Measurements from ENCODE around the gene MORN5.

MORN5 gene

GRCh38 chr9:122197426-122197825 is 37.7 kb downstream of the MORN5 start:
- no peak overlapping the region for H3K4me3 ChIP-seq (ENCODE audit: low read depth, low read length)
- DNase-seq (ENCODE audit: low read depth), result no peak
- TF ChIP-seq, protein P1, sequence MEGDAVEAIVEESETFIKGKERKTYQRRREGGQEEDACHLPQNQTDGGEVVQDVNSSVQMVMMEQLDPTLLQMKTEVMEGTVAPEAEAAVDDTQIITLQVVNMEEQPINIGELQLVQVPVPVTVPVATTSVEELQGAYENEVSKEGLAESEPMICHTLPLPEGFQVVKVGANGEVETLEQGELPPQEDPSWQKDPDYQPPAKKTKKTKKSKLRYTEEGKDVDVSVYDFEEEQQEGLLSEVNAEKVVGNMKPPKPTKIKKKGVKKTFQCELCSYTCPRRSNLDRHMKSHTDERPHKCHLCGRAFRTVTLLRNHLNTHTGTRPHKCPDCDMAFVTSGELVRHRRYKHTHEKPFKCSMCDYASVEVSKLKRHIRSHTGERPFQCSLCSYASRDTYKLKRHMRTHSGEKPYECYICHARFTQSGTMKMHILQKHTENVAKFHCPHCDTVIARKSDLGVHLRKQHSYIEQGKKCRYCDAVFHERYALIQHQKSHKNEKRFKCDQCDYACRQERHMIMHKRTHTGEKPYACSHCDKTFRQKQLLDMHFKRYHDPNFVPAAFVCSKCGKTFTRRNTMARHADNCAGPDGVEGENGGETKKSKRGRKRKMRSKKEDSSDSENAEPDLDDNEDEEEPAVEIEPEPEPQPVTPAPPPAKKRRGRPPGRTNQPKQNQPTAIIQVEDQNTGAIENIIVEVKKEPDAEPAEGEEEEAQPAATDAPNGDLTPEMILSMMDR (conservative IDR thresholded peaks at IDR 0.05; ENCODE audit: low read depth, low read length), result no peak

GRCh38 chr9:122197882-122198281 is 38.2 kb downstream of the MORN5 start:
- TF ChIP-seq, protein P1 (conservative IDR thresholded peaks at IDR 0.05; ENCODE audit: low read depth, low read length), result no peak
- H3K4me3 ChIP-seq (ENCODE audit: low read depth, low read length), result no peak overlapping the region
- DNase-seq (ENCODE audit: low read depth), result no peak

DNA sequence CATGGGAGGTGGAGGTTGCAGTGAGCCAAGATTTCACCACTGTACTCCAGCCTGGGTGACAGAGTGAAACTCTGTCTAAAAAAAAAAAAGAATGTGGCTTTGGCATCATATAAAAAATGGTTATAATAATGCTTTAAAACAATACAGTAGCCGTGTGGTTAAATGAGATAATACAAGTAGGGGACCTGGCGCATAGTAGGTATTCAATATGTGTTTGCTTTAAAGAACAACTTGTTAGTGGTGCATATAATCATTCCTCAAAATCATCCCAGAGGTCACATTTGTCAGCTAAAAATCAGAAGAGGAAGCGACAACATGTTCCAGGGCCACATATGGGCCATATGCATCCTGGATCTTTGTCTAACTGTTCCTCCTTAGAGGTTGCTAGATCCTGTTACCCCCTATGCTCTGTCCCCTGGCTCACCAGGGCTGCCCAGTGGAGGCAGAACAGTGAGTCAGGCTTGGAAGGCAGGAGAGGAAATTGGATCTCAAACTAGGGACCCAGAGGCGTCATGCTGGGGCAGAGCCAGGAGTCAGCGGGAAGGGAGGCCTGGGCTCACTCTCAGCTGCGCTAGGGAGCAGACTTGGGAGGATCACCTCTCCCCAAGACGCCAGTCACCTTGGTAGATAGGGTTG is 41.4 kb downstream of the MORN5 start:
- peak; percentile 63 for DNase-seq (ENCODE audit: low read depth)
- no peak overlapping the region for H3K4me3 ChIP-seq (ENCODE audit: low read depth, low read length)
- TF ChIP-seq, protein P1 (conservative IDR thresholded peaks at IDR 0.05; ENCODE audit: low read depth, low read length), result no peak

- no peak overlapping the region for H3K4me3 ChIP-seq (ENCODE audit: low read depth, low read length)
- TF ChIP-seq, protein P1 (conservative IDR thresholded peaks at IDR 0.05; ENCODE audit: low read depth, low read length), result no peak
- peak; percentile 78 for DNase-seq (ENCODE audit: low read depth)
These were observed 41.9 kb downstream of the MORN5 start for GRCh38 chr9:122201641-122202040.

- H3K4me3 ChIP-seq (ENCODE audit: low read depth, low read length), result no peak overlapping the region
- TF ChIP-seq, protein P1 (conservative IDR thresholded peaks at IDR 0.05; ENCODE audit: low read depth, low read length), result no peak
- no peak for DNase-seq (ENCODE audit: low read depth)
These were observed 42.4 kb downstream of the MORN5 start for GRCh38 chr9:122202111-122202510.

- TF ChIP-seq, protein P1 (conservative IDR thresholded peaks at IDR 0.05; ENCODE audit: low read depth, low read length), result no peak
- no peak for DNase-seq (ENCODE audit: low read depth)
- H3K4me3 ChIP-seq (ENCODE audit: low read depth, low read length), result no peak overlapping the region
These were observed 44.3 kb downstream of the MORN5 start for GRCh38 chr9:122204055-122204454.

- TF ChIP-seq, protein P1 (conservative IDR thresholded peaks at IDR 0.05; ENCODE audit: low read depth, low read length), result no peak
- H3K4me3 ChIP-seq (ENCODE audit: low read depth, low read length), result no peak overlapping the region
- no peak for DNase-seq (ENCODE audit: low read depth)
These were observed 44.8 kb downstream of the MORN5 start for GRCh38 chr9:122204491-122204890.
